Stimulated activated CD4-positive, alpha-beta T cell treated with anti-CD3 and anti-CD28 coated beads, Interleukin-1b, Interleukin-23, amount 100 ng/mL, for 48 hours (primary cell): ENCODE measurements around the gene TGFA.

Experiments
- DNase-seq: peaks from one replicate; pipeline ENCODE4 v3.0.0-alpha.2; 2020

TGFA gene

DNA sequence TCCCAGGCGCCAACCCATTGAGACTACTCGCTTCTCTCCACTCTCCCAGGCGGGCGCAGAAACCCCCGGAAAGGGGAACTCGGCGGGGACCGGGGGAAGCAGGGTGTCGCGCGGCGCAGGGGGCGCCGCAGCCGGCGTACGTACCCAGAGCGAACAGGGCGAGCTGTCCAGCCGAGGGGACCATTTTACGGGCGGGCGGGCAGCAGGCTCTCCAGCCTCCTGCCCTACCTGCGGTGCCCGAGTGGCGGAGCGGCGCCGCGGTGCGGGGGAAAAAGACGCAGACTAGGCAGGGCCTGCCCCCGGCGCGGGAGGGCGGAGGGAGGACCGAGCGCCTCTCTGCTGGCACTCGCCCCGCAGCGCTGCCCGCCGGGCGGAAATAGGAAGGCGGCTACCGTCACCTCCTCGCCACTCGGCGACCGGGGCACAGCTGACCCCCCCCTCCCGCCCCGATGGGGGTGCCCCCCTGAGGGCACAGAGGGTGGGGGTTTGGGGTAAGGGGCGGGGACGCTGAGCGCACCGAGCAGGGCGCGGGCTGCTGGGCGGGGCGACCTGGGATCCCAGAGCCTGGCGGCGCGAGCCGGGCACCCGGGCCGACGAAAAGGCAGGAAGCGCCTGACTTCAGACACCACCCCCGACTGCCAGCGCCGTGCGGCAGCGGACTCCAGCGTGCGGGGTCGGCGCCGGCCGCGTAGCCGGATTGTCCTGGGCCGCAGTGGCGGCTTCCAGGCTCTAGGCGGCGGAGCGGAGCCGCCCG lies at the start of gene TGFA:
TSS of gene TGFA (minus strand) at position 243 of the 754 bp plus-strand sequence. CDS start at position 184, 59 bp downstream.
- peak; percentile 64 for DNase-seq

- no peak for DNase-seq
Measured at GRCh38 chr2:70603066-70603465, 49.4 kb upstream of the TGFA start.

DNA sequence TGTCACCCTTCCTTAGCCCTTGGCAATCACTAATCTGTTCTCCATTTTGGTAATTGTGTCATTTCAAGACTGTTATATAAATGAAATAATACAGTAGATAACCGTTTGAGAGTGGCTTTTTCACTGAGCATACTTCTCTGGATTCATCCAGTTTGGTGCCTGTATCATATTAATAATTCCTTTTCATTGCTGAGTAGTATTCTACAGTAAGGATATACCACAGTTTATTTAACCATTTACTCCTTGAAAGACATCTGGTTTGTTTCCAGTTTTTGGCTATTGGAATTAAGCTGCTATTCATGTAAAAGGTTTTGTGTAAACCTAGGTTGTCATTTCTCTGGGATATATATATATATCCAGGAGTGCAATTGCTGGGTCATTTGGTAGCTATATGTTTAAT lies 44.6 kb upstream of the TGFA start:
- no peak for DNase-seq

DNA sequence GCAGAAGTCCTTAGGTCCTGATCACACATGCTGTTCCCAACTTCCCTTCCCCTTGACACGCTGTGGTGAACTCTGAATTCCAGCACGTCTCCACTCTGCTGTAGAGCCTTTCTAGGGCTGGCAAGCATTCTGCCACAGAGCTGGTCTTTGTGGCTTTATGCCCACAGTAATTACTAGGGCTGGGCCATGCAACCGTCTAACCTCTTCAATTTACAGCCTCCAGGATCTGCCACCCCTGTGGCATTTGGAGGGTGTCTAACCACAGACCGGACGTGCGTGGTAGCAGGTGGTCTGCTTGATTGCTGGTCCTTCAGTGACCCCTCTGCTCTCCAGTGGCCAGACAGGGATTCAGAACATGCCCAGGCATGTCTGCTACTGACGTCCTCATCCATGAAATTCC lies 43.1 kb upstream of the TGFA start:
- DNase-seq = no peak

- DNase-seq = no peak
Measured at GRCh38 chr2:70596293-70596692, 42.7 kb upstream of the TGFA start.

GRCh38 chr2:70583091-70583490 lies 29.5 kb upstream of the TGFA start:
- DNase-seq = no peak

- no peak for DNase-seq
Measured at GRCh38 chr2:70580352-70580751, 26.7 kb upstream of the TGFA start.

DNA sequence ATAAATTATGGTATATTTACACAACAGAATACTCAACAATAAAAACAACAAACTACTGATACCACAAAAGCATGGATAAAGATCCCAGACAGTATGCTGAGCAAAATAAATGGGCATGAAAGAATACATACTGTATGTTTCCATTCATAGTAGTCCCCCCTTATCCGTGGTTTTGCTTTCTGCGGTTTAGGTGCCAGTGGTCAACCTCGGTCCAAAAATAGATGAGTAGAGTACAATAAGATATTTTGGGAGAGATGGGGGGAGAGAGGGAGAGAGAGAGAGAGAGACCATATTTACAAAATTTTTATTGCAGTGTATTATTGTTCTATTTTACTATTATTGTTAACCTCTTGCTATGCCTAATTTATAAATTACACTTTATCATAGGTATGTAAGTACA lies 21.0 kb upstream of the TGFA start:
- DNase-seq = no peak

DNA sequence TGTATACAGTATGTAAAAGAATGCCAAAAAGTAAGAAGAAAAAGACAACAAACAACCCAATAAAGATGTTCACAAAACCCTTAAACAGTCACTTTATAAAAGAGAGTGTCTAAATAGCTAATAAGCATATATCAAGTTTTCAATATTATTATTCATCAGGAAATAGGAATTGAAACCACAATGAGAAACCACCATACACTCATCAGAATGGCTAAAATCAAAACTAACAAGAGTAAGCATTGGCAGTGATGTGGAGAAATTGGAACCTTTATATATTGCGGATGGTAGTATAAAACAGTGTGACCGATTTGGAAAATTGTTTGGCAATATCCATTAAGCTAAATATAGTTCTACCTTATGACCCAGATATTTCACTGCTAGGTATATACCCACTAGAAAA lies 20.5 kb upstream of the TGFA start:
- no peak for DNase-seq

GRCh38 chr2:70570041-70570661 lies 16.5 kb upstream of the TGFA start:
- no peak for DNase-seq

- no peak for DNase-seq
Measured at GRCh38 chr2:70569559-70569958, 15.9 kb upstream of the TGFA start.

- DNase-seq = no peak
Measured at GRCh38 chr2:70566906-70567305, 13.3 kb upstream of the TGFA start.

GRCh38 chr2:70566464-70566863 lies 12.8 kb upstream of the TGFA start:
- no peak for DNase-seq

GRCh38 chr2:70565039-70565731 lies 11.6 kb upstream of the TGFA start:
- DNase-seq = no peak

DNA sequence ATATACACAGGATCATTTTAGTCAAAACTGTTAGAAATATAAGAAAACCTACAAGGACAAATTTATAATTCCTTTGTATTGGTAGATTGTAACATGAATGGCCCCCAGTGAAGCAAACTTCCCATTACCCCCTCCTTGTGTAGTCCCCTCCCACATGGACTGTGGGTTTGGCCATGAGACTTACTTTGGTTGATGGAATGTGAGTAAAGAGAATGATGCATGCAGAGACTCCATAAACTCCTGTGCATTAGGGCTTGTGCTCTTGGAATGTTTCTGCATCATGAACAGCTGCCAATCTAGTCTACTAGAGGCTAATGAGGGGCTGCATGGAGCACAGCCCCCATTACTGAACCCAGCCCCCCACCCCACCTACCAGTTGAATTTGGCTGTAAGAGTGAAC lies 8.3 kb upstream of the TGFA start:
- DNase-seq = no peak

DNA sequence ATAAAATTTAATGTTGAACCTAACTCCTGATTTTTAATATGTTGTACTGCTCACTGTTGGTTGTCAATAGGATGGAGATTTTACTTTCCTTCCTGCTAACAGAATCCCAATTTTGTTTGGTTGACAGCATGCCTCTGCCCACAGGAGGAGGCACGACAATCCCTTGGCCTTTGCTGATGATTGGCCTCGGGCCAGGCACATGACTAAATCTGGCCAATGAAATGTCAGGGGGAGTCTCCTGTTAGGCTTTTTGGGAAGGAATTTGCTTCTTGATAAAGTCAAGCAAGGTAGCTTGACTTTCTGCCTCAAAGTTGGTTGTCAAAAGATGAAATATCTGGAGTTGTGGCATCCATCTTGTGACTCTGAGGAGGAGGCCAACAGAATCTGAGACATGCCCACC lies 6.8 kb upstream of the TGFA start:
- DNase-seq = no peak

- DNase-seq = no peak
Measured at GRCh38 chr2:70560040-70560439, 6.4 kb upstream of the TGFA start.

DNA sequence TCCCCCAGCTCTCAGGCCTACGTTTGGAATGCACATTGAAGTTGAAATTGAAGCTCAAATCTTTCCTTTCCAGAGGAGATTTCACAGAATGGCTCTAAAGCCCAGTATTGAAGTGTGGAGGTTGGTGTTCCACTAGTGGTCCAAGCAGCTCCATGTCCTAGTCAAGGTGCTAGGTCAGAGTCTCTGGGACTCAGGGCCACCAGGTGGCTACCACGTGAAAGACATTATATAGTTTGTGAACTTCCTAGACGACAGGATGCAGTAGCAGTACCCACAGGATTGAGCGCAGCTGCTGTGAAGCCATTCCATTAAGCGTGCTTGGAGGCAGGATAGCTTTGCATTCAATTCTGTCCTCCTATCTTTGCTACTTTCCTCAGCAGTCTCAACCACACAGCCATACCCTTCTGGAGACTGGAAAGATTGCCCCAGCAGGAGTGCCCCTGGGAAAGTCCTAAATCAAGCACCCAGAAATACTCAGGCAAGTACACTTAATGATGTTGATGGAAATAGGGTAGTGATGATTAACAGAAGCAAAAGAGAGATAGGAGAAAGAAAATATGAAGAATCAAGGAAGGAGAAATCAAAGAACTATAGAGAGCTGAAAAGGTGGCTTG lies 4.7 kb upstream of the TGFA start:
- no peak for DNase-seq

DNA sequence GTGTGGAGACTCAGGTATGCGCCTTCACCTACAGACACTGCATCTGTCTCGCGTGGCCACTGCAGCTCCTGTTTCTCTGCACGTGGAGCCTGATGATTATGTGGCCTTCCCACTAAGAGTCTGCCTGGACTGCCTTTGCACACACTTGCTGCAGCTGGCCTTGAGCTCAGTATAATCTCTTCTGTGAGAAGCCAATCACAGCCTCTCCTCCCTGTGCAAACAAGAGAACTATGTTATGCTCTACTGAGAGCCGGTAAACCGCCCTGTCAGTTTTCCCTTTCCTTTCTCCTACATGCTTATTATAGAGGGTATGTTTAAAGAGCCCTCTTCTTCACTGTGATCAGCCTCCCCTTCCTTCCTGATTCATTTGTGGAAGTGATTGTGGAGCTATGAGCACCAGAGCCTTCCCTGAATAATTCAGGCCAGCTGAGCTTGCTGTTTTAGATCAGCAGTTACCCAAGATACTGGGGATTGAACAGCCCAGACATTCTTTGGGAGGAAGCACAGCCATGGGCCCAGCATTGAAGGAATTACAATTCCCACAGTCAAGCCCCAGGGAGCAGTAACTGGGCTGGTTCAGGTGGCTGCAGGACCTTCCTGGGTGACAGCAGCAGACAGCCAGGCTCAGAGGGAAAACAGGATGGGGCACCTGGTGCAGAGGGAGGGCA lies 3.7 kb upstream of the TGFA start:
- DNase-seq = no peak

DNA sequence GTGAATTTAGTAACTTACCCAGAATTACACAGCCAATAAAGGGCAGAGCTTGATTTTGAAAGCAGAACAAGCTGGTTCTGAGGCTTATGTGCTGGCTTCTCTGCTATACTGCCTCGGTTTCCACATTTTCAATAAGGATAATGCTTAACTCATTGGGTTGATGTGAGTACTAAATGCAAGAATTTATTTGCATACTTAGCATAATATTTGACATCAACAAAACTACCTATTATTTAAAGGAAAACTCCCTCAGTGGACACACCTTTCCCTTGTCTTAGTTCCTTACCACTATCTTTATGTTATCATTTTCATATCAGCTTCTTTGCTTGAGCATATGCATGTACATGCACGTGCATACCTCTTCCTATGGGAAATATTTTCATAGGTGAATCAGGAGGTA lies 3.0 kb upstream of the TGFA start:
- DNase-seq = no peak

GRCh38 chr2:70554338-70554892 lies 789 bp upstream of the TGFA start:
- DNase-seq = no peak

GRCh38 chr2:70553334-70553583 lies 367 bp downstream of the TGFA start:
- no peak for DNase-seq
